GM19455 (cell line): ENCODE results near the gene SRCIN1.
"Not testable (repeated sequence)": the region's sequence is repeated elsewhere in the genome, so short reads cannot be mapped to it uniquely, and the experiment has no call there.

ENCODE experiments used
- ATAC-seq: cut with Tn5 transposase; IDR thresholded peaks from one replicate; pipeline ENCODE4 v1.9.1; 2021; ENCODE audit not compliant: unreplicated experiment

The SRCIN1 gene

DNA sequence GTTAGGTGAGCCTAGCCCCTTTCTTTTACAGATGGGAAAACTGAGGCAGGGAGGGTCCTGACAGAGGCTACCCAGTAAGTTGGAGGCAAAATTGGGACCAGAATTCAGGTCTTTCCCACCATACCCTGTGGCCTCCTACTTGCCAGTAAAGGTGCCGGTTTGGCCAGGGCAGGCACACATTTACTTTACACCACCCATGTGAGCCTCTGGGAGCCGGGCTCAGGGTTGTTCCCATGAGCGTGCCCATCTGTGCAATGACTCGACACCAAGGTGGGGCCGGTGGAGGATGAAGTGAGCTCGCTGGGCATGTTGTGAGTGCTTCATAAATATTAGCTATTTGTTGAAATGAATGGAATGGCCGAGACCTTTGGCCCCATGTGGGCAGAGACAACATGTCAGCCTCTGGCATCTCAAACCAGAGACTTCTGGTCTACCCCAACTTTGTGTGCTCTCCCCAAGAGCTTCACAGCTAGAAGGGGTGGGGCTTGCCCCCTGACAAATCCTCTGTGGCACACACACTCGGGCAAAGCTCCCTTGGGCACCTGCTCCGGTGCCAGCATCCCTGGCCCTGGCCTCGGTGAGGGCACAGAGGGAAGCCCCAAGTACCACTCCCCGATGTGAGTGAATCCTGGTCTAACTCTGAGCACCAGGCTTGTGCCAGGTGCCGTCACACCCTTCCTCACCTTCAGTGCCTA is 60.1 kb downstream of the SRCIN1 start:
- no peak for ATAC-seq

- ATAC-seq: no peak
These were observed 60.9 kb downstream of the SRCIN1 start for GRCh38 chr17:38544839-38545209.

- no peak for ATAC-seq
These were observed 61.4 kb downstream of the SRCIN1 start for GRCh38 chr17:38544175-38544838.

DNA sequence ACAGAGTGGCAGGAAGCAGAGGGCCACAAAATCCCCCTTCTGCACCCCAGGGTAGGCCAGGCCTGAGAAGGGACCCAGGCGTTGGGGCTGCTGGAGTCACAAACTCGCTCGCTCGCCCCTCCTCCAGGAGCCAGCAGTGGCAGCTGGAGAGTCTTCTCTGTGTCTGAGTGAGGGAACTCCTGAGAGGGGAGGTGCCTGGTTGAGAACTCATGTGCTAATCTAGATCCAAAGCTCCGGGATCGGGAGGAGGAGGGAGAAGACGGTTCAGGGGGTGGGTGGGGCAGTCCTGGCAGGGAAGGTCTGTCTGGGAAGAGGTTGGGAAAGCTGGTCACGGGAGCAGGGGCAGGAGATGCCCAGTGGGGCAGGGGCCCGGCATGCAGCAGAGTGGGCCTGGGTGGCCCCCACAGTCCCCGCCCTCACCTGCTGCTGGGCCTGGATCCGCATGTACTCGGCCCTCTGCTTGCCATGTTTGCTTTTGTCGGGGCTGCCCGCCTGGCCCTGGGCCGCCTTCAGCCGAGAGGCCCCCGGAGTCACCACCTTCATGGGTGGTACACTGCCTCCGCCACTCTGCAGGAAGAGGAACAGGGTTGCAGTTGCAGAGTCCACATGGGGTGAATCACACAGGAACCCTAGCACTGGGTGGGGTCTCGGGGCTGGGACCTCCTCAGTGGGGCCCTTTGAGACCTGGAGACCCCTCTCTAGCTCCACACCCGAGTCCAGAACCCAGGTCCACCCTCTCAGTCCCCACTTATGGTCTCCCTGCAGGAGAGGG is 62.2 kb downstream of the SRCIN1 start:
- ATAC-seq: no peak

DNA sequence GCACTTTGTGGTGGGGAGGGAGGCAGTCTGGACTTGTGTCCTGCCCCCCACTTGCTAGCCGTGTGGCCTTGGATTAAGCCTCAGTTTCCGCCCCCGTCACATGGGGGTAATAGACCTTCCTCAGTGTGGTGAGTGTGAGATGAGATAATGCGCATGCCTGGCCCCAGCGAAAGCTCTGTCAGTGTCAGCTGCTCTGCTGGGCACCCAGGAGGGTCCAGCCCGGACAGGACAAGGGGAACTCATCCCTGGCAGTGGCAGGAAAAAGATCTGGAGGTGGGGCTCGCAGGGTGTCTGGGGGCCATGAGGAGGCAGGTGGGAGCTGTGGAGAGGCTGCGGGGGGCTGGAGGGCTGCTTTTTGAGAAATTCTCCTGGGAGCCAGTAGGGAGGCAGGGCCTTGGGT is 63.5 kb downstream of the SRCIN1 start:
- no peak for ATAC-seq

- no peak for ATAC-seq
These were observed 64.5 kb downstream of the SRCIN1 start for GRCh38 chr17:38541281-38541680.

DNA sequence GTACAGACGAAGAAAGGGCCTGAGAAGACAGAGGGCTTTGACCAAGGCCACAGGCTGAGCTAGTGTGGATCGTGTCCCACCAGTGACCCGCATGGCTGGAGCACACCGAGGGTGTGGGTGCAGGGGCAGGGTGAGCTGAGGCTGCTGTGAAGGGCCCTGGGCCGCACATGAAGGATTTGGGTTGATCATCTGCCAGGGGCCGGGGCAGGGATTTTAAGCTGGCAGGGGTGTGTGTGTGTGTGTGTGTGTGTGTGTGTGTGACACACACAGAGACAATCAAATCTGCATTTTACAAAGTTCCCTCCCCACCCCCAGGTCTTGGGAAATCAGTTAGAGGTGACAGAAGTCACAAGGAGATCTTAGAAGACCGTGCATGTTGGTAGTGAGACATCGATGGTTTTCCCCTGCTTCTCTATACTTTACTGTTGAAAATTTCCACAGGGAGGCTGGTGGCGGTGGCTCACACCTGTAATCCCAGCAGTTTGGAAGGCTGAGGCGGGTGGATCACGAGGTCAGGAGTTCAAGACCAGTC is 65.2 kb downstream of the SRCIN1 start:
- ATAC-seq: no peak

DNA sequence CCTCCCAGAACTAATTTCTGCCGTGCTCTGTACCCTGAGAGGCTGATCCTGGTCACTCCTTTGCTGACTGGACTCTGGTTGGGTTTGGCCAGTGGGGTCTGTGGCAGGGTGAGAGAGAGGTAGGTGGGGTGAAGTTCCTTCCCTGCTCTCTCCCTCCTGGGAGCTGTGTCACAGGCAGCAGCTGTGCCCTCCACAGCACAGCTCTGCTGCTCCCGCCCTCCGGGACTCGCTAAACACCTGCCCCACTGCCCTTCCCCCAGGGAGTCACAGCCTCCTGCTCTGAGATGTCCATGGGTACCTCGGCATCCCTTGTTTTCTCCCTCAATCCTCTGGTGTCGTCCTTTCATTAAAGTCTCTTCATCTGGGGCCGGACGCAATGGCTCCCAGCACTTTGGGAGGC is 66.4 kb downstream of the SRCIN1 start:
- no peak for ATAC-seq

DNA sequence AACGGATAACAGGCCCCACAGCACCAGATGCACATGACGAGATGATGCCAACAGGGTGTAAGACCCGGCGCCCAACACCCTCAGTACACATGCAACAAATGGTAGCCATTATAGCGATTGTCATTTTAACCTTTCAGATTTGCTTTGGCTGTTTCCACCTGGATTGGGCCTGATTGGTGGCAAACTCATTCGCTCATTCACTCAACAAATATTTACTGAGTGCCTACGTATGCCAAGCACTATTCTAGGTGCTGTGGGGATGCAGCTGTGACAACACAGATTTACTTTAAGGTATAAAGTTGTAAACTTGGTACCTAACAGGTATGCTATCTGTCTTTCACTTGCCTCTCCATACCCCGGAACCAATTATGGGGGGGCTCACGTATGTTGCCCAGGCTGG is 66.8 kb downstream of the SRCIN1 start:
- no peak for ATAC-seq

DNA sequence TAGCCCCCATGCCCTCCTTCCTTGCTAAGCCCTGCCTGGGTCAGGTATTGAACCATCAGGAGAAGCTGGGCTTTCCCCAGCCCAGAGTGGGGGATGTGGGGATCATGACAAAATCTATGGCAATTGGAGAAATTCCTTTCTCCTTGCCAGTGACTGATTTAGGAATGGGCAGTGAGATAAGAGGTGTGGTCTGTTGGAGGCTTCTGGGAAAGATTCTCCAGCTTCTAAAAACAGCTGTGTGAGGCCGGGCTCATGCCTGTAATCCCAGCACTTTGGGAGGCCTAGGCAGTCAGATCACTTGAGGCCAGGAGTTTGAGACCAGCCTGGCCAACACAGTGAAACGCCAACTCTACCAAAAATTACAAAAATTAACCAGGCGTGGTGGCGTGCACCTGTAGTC is 69.1 kb downstream of the SRCIN1 start:
- ATAC-seq: no peak

DNA sequence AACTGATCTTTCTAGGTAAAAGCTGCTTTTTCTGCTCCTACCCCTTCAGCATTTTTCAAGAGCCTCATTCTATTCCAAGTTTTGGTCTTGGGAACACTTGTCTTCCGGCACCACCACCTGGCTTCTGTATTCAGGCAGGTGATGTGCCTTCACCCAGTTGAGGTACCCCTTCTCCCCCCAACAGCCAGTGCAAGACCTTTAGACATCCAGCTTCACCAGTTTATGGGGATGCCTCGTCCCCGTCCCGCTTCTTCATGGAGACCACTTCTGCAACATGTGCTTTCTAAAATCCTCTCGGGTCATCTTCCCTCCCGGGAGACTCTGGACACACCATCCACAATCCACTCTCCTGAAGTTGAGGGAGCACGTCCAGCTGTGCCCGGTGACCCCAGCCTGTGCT is 69.9 kb downstream of the SRCIN1 start:
- no peak for ATAC-seq

- ATAC-seq: no peak
These were observed 71.3 kb downstream of the SRCIN1 start for GRCh38 chr17:38534498-38534885.

DNA sequence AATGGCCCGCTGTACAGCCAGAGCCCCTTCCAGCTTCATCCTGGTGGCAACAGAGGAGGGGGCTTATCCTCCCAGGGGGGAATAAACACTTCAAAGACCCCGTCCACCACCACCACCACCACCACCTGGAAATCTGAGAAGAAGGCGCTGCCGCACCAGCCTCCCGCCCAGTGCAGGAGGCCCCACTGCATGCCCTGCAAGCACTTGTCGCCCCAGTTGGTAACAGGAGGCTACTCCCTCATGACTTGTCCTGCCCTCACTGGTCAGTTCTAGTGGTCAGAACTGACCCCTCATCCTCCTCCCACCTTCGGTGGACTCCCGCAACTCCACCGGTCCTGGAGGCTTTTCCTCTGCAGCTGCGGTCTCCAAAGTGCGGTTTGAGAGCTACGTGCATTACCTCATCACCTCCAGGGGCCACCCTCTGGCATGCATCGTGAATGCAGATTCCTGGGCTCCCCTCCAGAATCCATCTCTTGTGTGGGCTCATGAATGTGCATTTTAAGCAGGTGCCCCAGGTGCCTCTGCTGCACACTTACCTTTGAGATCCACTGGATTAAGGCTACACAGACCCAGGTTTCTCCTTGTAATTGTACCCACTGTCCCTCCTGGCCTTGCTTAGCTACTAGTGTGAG is 71.8 kb downstream of the SRCIN1 start:
- no peak for ATAC-seq

DNA sequence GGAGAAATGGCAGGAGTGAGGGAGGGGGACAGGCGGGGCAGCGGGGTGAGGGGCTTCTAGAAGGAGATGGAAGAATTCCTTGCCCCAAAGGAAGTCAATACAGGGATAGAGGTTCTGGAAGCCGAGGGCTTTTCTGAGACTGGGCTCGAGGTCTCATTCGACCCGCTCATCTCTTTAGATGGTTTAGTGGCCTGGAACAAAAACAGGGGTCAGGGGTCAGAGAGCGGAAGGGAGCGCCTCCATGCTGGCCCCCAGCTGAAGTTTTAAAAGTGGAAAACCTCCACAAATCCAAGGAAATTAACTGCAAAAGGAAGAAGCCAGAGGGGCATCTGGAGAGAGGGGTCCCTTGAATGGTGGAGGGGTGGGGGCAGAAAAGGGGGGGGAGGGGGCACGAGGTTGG is 72.5 kb downstream of the SRCIN1 start:
- ATAC-seq: no peak

- no peak for ATAC-seq
These were observed 73.3 kb downstream of the SRCIN1 start for GRCh38 chr17:38532451-38532850.

DNA sequence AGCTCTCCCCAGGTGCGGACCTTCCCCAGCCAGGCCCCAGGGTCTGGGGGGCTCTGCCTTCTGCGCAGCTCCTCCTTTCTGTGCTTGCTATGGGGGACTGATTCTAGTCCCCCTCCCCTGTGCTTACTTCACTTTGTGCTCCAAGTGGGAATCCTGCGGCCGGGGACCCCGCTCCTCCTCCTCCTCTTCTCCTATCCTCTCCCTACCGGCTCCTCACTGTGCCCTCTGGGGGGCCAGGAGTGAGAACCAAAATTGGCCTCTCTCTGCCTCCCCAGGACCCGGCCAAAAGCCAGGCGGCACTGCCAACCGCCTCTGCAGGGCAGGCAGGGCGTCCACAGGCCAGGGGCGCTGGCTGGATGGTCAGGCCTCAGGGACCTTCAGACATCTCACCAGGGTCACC is 74.0 kb downstream of the SRCIN1 start:
- not testable (repeated sequence) for ATAC-seq

GRCh38 chr17:38530856-38531255 is 74.9 kb downstream of the SRCIN1 start:
- not testable (repeated sequence) for ATAC-seq

DNA sequence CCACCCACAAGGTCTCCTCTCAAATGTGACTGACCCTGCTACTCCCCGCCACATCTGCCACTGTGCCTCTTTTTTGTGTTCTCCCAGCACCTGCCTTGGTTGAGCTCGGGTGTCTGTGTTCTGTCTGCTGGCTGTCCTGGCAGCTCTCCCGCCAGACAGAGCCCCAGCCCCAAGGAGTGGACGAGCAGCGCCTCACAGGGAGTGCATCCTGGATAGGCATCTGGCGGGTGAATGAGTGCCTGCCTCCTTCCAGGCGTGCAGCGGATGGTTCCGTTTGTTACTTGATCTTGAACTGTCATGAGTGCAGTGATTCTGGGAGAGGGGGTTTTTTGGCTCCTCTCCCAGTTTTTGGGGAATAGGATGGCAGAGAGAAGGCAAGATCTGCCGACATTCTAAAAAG is 77.6 kb downstream of the SRCIN1 start:
- not testable (repeated sequence) for ATAC-seq

DNA sequence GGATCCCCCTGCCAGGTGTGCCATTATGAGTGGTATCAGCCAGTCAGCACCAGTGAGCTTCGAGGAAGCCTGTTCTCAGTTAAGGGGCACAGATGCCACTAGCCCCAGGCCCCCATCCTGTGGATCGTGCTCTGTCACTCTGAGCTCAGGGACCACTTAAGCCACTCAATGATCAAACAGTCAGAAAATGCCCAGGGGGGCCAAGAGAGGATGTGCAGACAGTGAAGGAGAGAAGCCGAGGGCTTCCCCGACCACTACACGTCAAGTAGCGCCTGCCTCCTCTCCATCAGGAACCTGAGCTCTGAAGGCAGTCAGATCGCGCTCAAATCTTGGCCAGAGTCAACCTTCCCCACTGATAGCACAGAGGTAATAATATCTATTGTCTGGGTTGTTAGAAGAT is 79.2 kb downstream of the SRCIN1 start:
- not testable (repeated sequence) for ATAC-seq

DNA sequence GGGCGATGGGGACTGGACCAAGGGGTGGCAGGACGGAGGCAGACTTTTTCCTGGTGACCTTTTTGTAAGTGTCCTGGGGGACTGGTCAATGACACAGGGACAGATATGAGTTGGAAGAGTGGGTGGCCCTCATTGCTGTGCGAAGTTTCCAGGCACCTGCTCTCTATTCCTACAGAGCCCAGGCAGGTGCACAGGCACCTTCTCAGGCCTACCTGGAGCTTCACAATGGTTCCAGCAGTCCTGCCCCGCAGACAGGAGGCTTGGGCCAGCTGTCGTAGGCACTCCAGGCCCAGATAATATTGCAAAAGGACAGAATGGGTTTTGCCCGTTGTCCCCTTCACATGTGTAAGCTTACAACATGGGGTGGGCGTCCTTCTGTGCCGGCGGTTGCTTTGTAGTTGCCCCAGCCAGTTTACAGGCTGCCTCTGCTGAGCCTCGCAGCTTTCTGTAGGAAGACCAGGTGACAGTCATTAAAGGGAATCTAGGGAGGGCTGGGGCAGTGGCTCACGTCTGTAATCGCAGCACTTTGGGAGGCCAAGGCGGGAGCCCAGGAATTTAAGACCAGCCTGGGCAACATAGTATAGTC is 93.2 kb downstream of the SRCIN1 start:
- ATAC-seq: no peak
